ENCODE data around the gene FHIT.

The FHIT gene

GRCh38 chr3:61297821-61298220 lies 46.6 kb upstream of the FHIT start:
- Histone ChIP-seq H3K36me3 (ENCODE audit: control insufficient read depth, insufficient read depth, low read length) (no peaks in the 10 kb centered on the region), H3K27me3 (ENCODE audit: control insufficient read depth, insufficient read depth, low read length) (no peaks in the 10 kb centered on the region), H2AFZ (no peak overlapping the region), H3K4me2 (ENCODE audit: low read length) (no peak overlapping the region), H3K79me2 (no peaks in the 10 kb centered on the region), H3K9ac (no peak overlapping the region), H3K9me3 (ENCODE audit: control insufficient read depth, low read length) (no peaks in the 10 kb centered on the region), H3K4me1 (peaks cover 7% of the 10 kb centered on the region), H3K4me3 (ENCODE audit: low read depth, low read length) (no peak overlapping the region), H3K27ac (no peak overlapping the region)
- no peak for TF ChIP-seq CTCF (IDR thresholded peaks at IDR 0.05)

GRCh38 chr3:61288446-61288845 lies 37.2 kb upstream of the FHIT start:
- H3K79me2 ChIP-seq, result no peaks in the 10 kb centered on the region
- no peaks in the 10 kb centered on the region for H3K9me3 ChIP-seq (ENCODE audit: control insufficient read depth, low read length)
- H3K27me3 ChIP-seq (ENCODE audit: control insufficient read depth, insufficient read depth, low read length), result no peaks in the 10 kb centered on the region
- H3K4me2 ChIP-seq (ENCODE audit: low read length), result no peak overlapping the region
- no peak overlapping the region for H3K9ac ChIP-seq
- no peaks in the 10 kb centered on the region for H3K4me1 ChIP-seq
- no peaks in the 10 kb centered on the region for H3K36me3 ChIP-seq (ENCODE audit: control insufficient read depth, insufficient read depth, low read length)
- no peak overlapping the region for H2AFZ ChIP-seq
- H3K27ac ChIP-seq, result no peak overlapping the region
- no peak overlapping the region for H3K4me3 ChIP-seq (ENCODE audit: low read depth, low read length)
- no peak for TF ChIP-seq CTCF (IDR thresholded peaks at IDR 0.05)

- Histone ChIP-seq H2AFZ (no peak overlapping the region), H3K4me2 (ENCODE audit: low read length) (no peak overlapping the region), H3K4me1 (peaks cover 3% of the 10 kb centered on the region), H3K9me3 (ENCODE audit: control insufficient read depth, low read length) (no peaks in the 10 kb centered on the region), H3K36me3 (ENCODE audit: control insufficient read depth, insufficient read depth, low read length) (no peaks in the 10 kb centered on the region), H3K79me2 (no peaks in the 10 kb centered on the region), H3K27ac (no peak overlapping the region), H3K27me3 (ENCODE audit: control insufficient read depth, insufficient read depth, low read length) (no peaks in the 10 kb centered on the region), H3K9ac (no peak overlapping the region), H3K4me3 (ENCODE audit: low read depth, low read length) (no peak overlapping the region)
- TF ChIP-seq CTCF (IDR thresholded peaks at IDR 0.05), result no peak
Observed at GRCh38 chr3:61283876-61284275, 32.6 kb upstream of the FHIT start.

- Histone ChIP-seq H3K4me1 (peaks cover 9% of the 10 kb centered on the region), H3K4me3 (ENCODE audit: low read depth, low read length) (no peak overlapping the region), H3K9me3 (ENCODE audit: control insufficient read depth, low read length) (no peaks in the 10 kb centered on the region), H3K27ac (no peak overlapping the region), H3K79me2 (no peaks in the 10 kb centered on the region), H3K27me3 (ENCODE audit: control insufficient read depth, insufficient read depth, low read length) (no peaks in the 10 kb centered on the region), H3K4me2 (ENCODE audit: low read length) (no peak overlapping the region), H3K36me3 (ENCODE audit: control insufficient read depth, insufficient read depth, low read length) (no peaks in the 10 kb centered on the region), H2AFZ (no peak overlapping the region), H3K9ac (no peak overlapping the region)
- no peak for TF ChIP-seq CTCF (IDR thresholded peaks at IDR 0.05)
Observed at GRCh38 chr3:61278713-61279112, 27.5 kb upstream of the FHIT start.

GRCh38 chr3:61277411-61277810 lies 26.2 kb upstream of the FHIT start:
- no peak overlapping the region for H3K4me3 ChIP-seq (ENCODE audit: low read depth, low read length)
- TF ChIP-seq CTCF (IDR thresholded peaks at IDR 0.05), result no peak

More at GRCh38 chr3:61277411-61277810, 26.2 kb upstream of the FHIT start:
- Histone ChIP-seq H3K4me1 (peaks cover 9% of the 10 kb centered on the region), H3K9me3 (ENCODE audit: control insufficient read depth, low read length) (no peaks in the 10 kb centered on the region), H3K36me3 (ENCODE audit: control insufficient read depth, insufficient read depth, low read length) (no peaks in the 10 kb centered on the region), H3K27me3 (ENCODE audit: control insufficient read depth, insufficient read depth, low read length) (no peaks in the 10 kb centered on the region), H3K27ac (no peak overlapping the region), H2AFZ (peak overlapping the region; percentile 45), H3K79me2 (no peaks in the 10 kb centered on the region), H3K4me2 (ENCODE audit: low read length) (no peak overlapping the region), H3K9ac (no peak overlapping the region)
